ENCODE data around the gene SYS1. TPM values are rescaled to one million over a fixed set of nuclear protein-coding genes. Genes with fewer than 3 reads are reported as not detected.
A peak's percentile ranks its signal among the peaks of the same experiment; 100 is the strongest.

SYS1 gene
- total RNA-seq, 4 donors from 2014 or later: 19.2 to 35.6 (median 25.2) TPM

GRCh38 chr20:45342855-45343531 lies 20.0 kb upstream of the SYS1 start:
- no peaks in the 10 kb centered on the region for H3K9me3 ChIP-seq
- H3K4me3 ChIP-seq: peak overlapping the region in 1 of 4 donors; percentile 2
- no peaks in the 10 kb centered on the region for H3K27me3 ChIP-seq
- no peak for DNase-seq (ENCODE audit: low spot score in 2 of 2)
- TF ChIP-seq POLR2A (IDR thresholded peaks at IDR 0.05) (no peak), EP300 (IDR thresholded peaks at IDR 0.05) (no peak)
- no peaks in the 10 kb centered on the region for H3K36me3 ChIP-seq
- 44 to 56% methylated on average over 6 of the region's 6 CpGs for WGBS, 2 donors
- peaks cover 0 to 94% (median 82%) of the 10 kb centered on the region in 4 donors for H3K4me1 ChIP-seq
- peak overlapping the region; percentile 40 to 98 (median 94) for H3K27ac ChIP-seq

GRCh38 chr20:45343532-45344167 lies 19.3 kb upstream of the SYS1 start:
- Histone ChIP-seq H3K9me3 (no peaks in the 10 kb centered on the region), H3K27ac (peak overlapping the region; percentile 40 to 98 (median 94)), H3K4me1 (peaks cover 0 to 91% (median 77%) of the 10 kb centered on the region in 4 donors), H3K27me3 (no peaks in the 10 kb centered on the region), H3K4me3 (peak overlapping the region in 2 of 4 donors; percentile 31 to 39), H3K36me3 (no peaks in the 10 kb centered on the region)
- WGBS, 2 donors: 51 to 61% methylated on average over 6 of the region's 6 CpGs
- DNase-seq (ENCODE audit: low spot score in 2 of 2): no peak
- TF ChIP-seq EP300 (IDR thresholded peaks at IDR 0.05): no peak
- TF ChIP-seq POLR2A (IDR thresholded peaks at IDR 0.05): no peak
- TF ChIP-seq CTCF (IDR thresholded peaks at IDR 0.05): no peak

- WGBS, 2 donors: 27 to 36% methylated on average over 9 of the region's 9 CpGs
- Histone ChIP-seq H3K27ac (peak overlapping the region; percentile 49 to 98 (median 94)), H3K36me3 (no peaks in the 10 kb centered on the region), H3K27me3 (no peaks in the 10 kb centered on the region), H3K4me3 (peak overlapping the region in 2 of 4 donors; percentile 31 to 39), H3K4me1 (peaks cover 0 to 89% (median 73%) of the 10 kb centered on the region in 4 donors), H3K9me3 (no peaks in the 10 kb centered on the region)
- no peak for DNase-seq (ENCODE audit: low spot score in 2 of 2)
- TF ChIP-seq CTCF (IDR thresholded peaks at IDR 0.05) (no peak), POLR2A (IDR thresholded peaks at IDR 0.05) (peak in 1 of 2 donors; percentile 28), EP300 (IDR thresholded peaks at IDR 0.05) (peak in 1 of 2 donors; percentile 61)
Observed at GRCh38 chr20:45344168-45344860, 18.6 kb upstream of the SYS1 start.

- TF ChIP-seq EP300 (IDR thresholded peaks at IDR 0.05) (no peak), POLR2A (IDR thresholded peaks at IDR 0.05) (no peak), CTCF (IDR thresholded peaks at IDR 0.05) (no peak)
- H3K4me3 ChIP-seq: peak overlapping the region in 3 of 4 donors; percentile 58 to 79 (median 74)
- H3K36me3 ChIP-seq: no peaks in the 10 kb centered on the region
- H3K4me1 ChIP-seq: peaks cover 0 to 82% (median 64%) of the 10 kb centered on the region in 4 donors
- no peak for DNase-seq (ENCODE audit: low spot score in 2 of 2)
- WGBS, 2 donors: 68 to 77% methylated on average over 9 of the region's 9 CpGs
- H3K9me3 ChIP-seq: no peaks in the 10 kb centered on the region
- H3K27me3 ChIP-seq: no peaks in the 10 kb centered on the region
- peak overlapping the region; percentile 90 to 98 (median 94) for H3K27ac ChIP-seq
Observed at GRCh38 chr20:45345104-45345936, 17.6 kb upstream of the SYS1 start.

- Histone ChIP-seq H3K36me3 (no peaks in the 10 kb centered on the region), H3K4me3 (peak overlapping the region; percentile 58 to 79 (median 70)), H3K27ac (peak overlapping the region; percentile 90 to 98 (median 94)), H3K4me1 (peaks cover 0 to 72% (median 55%) of the 10 kb centered on the region in 4 donors), H3K27me3 (no peaks in the 10 kb centered on the region), H3K9me3 (no peaks in the 10 kb centered on the region)
- no peak for DNase-seq (ENCODE audit: low spot score in 2 of 2)
- no peak for TF ChIP-seq CTCF (IDR thresholded peaks at IDR 0.05)
- no peak for TF ChIP-seq EP300 (IDR thresholded peaks at IDR 0.05)
- TF ChIP-seq POLR2A (IDR thresholded peaks at IDR 0.05): no peak
- WGBS, 2 donors: 55 to 64% methylated on average over 3 of the region's 3 CpGs
Observed at GRCh38 chr20:45346291-45346718, 16.7 kb upstream of the SYS1 start.
